HG03469 (cell line): ENCODE data around the gene TMEM108.
A peak's percentile ranks its signal among the peaks of the same experiment; 100 is the strongest.

Experiments used
- ATAC-seq: cut with Tn5 transposase; IDR thresholded peaks from one replicate; pipeline ENCODE4 v1.9.1; 2021; ENCODE audit warnings: mild to moderate bottlenecking, moderate library complexity, moderate number of reproducible peaks; ENCODE audit not compliant: unreplicated experiment

The TMEM108 gene

DNA sequence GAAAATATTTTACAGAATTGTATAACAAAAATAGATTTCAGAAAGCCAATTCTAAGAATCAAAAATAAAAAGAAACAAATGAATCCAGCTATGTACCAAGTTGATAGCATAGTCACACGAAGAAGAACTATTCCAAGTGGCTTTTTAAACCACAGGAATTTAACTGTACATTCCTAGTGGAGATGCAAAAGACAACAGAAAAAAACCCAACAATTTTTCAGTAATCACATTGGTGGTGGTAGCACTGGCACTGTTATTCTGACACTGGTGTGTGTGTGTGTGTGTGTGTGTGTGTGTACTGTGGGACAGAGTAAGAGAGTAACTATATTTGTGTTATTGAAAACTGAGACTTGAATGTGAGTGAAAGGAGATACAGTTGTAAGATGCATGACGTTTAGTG, 370.8 kb downstream of the TMEM108 start:
- no peak for ATAC-seq

DNA sequence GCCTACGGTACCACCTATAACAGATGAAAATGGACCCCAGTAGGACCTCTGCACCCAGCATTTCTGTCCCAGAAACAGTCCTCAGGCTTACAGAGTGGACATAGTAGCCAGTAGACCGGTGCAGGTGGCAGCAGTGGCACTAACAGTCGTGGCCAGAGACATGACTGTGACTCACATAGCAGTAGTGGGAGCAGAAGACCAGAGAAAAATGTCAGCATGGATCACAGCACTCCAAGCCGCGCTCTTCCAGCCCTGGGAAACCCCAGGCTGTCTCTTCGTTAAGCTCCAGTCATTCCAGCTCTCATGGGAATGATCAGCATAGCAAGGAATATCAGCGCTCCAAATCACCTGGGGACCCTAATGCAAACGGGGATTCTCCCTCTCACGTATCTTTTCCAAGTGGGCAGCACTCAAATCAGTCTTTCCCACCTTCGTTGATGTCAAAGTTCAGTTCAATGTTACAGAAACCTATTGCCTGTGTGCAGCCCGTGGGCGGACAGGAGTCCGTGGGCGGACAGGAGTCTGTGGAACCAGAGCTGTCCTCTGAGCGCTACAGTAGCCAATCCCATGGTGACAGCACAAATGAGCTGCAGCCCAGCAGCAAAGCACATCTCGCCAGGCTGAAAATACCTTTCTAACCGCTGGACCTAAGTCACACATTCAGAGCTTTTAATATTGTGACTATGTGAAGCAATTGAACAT, 372.2 kb downstream of the TMEM108 start:
- ATAC-seq = no peak

DNA sequence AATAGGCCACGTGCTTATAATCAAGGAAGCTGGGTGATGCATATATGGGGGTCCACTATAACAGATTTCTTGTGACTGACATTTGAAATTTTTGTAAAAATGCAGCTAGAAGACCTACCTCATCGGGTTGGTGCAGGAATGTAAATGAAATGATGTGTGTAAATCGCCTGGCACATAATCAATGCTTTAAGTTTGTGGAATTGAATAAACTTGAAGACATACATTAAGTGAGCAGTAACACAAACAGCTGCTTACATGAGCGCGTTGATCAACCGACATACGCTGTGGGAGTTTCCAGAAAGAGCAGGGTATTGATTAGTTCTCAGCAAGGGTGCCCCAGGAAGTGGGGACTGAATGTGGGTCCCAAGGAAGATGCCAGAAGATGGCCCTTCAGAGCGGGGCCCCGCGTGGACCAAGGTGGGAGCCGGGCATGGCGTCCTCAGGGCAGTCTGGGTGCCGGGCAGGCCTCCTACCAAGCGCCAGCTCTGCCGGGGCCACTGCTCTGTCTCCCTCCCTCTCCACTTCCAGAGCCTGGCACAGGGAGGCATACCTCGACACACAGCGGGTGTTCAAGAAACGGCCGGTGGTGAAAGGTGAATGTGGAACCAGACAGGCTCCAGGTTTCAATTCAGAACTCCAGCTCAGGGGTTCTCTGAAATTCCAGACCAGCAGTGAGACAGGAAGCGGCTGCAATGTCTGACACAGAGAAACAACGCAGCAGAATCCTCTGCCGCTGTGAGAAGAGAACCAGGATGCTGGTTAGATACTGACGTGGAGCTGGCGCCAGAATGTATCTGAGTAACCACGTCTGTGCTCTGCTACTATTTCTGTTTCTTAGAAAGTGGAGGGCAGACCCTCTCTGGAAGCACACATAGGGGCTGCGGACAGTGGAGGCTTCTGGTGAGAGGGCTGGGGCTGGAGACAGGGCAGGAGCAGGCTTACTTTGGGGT, 374.3 kb downstream of the TMEM108 start:
- ATAC-seq = no peak

DNA sequence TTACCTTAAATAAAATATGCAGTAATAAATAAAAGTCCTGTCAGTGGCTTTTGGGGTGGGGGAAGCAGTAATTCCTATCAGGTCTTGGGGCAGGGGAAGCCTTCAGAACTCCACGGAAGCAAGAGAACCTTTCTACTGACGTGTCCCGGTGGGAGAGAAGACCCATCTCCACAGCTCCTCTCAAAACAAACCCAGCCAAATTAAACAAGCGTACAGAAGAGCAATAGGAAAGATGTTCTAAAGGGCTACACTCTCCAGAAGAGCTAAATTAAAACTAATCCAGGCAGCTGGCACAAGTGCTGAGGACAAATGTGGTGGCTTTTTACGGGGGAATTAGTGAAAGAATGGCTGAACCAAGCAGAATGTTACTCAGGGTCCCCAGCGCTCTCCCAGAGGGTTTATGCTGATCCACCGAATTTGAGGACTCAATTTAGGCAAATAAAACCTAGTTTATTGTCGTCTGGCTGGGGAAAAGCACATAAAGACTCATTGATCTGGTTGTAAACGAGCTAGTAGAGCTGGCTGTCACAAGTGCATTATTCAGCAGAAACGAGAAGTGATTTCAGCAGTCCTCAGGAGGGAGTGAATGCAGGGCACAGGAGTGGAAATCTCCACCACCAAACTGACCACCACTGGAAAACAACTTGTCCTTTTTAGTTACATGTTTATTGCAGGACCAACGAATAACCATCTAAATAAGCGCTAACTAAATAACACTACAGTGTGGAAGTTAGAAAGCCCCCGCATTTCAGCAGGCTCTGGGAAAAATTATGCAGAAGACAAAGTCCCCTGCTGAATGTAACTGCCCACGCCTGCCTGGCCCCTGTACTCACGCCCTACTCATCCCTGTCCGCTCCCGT, 375.2 kb downstream of the TMEM108 start:
- ATAC-seq = no peak

DNA sequence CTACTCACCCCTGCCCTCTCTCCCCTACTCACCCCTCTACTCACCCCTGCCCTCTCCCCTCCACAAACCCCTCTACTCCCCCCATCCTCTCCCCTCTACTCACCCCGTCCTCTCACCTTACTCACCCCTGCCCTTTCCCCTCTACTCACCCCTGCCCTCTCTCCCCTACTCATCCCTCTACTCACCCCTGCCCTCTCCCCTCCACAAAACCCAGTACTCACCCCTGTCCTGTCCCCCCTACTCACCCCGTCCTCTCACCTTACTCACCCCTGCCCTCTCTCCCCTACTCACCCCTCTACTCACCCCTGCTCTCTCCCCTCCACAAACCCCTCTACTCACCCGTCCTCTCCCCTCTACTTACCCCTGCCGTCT, 375.8 kb downstream of the TMEM108 start:
- ATAC-seq = no peak

- ATAC-seq = no peak
Measured at GRCh38 chr3:133418361-133418760, 380.2 kb downstream of the TMEM108 start.

DNA sequence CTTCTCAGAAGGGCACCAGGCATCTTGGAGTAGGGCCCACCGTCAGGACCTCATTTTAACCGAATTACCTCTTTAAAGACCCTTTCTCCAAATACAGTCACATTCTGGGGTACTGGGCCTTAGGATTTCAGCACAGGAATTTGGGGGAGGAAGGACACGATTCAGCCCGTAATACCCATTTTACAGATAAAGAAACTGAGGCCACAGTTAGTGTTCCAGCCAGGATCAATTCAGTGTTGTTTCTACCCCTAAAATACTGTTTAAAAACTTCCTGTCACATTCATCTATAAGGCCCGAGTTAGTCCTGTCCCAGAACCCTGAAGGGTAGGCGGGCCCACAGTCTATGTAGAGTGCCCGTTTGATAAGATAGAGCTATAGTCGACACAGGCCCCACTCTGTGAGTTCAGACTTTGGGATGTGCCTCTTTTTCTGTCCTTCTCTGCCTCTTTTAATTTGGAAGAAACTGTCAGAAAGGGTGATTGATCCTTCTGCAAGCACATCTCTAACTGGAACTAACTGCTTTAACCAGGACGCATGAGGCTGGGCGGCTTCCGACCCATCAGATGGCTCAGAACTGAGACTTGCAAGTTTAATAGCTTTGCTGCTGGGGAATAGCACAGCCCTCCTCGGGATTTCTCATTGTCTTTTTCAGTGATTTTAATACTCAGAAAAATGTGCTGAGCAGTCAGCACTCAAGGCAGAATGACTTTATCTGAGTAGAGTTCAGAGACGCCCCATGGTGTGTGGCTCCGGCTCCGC, 381.1 kb downstream of the TMEM108 start:
- no peak for ATAC-seq

- no peak for ATAC-seq
Measured at GRCh38 chr3:133424937-133425869, 387.0 kb downstream of the TMEM108 start.

- ATAC-seq = no peak
Measured at GRCh38 chr3:133425898-133426297, 387.7 kb downstream of the TMEM108 start.

DNA sequence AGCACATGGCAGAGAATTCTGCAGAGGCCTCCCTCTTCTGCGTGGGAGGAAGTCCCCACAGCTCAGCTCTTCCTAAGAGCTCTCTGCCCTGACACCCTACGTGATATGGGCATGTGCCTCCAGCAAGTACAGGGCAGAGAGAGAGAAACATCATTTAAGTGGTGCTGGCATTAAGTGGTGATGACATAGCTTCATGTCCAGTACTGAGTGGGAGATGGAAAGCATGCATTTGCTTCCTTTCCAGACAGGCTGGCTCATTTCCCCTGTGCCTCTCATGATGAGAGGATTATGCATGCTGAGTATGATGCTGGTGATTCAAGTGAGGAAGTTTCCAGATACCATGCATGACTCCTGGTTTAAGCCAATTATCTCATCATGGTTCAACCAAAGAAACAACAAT, 388.5 kb downstream of the TMEM108 start:
- no peak for ATAC-seq

- ATAC-seq = no peak
Measured at GRCh38 chr3:133428552-133428951, 390.4 kb downstream of the TMEM108 start.

DNA sequence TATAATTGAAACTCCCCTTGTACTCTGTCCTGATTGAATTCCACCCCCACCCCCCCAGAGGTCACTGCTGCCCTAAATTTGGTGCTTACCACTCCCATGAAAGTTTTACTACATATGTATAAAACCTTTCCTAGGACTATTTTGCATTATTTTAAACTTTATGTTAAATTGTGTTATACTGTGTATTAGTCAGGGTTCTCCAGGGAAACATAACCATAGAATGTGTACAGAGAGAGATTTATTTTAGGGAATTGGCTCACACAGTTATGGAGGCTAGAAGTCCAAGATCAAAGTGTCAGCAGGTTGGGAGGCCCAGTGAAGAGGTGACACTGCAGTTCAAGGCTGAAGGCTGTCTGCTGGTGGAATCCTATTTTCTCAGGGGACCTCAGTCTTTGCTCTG, 390.9 kb downstream of the TMEM108 start:
- ATAC-seq = no peak

DNA sequence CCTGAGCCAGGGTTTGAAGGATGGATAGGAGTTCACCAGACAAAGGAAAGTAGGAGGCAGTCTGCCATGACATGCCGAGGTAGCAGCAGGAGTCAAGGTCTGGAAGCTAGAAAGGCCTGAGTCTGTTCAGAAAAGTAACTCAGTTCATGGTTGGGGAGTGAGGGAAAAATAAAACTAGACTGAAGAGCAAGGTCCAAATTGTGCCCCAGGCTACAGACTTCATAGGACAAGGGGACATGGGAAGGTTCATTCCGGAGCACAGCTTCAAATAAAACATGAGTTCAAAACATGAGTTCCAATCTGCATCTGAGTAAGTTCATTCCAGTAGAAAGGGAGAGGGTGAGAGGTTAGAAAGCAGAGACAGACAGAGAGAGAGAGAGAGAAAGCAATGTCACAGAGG, 401.4 kb downstream of the TMEM108 start:
- no peak for ATAC-seq

- no peak for ATAC-seq
Measured at GRCh38 chr3:133440652-133441051, 402.5 kb downstream of the TMEM108 start.

DNA sequence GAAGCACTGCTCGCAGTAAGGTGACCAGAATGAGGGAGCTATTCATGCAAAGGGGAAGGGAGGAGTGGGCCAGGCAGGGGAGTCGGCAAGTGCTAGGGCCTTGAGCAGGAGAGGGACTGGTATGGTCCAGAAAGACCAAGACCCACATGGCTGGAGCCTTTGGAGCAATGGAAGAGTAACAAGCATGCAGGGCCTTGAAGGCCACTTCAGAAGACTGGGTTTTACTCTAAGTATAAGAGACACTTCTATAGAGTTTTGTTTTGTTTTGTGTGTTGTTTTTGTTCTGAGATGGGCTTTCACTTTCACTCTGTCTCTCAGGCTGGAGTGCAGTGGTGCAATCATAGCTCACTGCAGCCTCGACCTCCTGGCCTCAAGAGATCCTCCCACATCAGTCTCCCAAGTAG, 403.7 kb downstream of the TMEM108 start:
- peak; percentile 33 for ATAC-seq

DNA sequence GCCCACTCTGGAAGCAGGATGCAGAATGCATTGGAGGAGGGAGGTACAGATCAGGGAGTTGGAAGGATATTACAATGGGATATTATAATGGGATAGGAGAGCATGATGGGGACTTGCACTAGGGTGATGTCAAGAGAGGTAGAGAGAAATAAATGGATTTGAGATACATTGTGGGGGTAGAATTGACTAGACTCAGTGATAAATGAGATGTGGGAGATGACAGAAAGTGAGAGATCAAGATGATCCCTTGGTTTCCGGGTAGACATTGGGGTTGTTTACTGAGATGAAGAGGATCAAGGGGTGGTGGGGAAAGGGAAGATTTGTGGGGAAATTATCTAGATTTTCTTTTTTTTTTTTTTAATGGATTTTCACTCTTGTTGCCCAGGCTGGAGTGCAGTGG, 404.3 kb downstream of the TMEM108 start:
- no peak for ATAC-seq

DNA sequence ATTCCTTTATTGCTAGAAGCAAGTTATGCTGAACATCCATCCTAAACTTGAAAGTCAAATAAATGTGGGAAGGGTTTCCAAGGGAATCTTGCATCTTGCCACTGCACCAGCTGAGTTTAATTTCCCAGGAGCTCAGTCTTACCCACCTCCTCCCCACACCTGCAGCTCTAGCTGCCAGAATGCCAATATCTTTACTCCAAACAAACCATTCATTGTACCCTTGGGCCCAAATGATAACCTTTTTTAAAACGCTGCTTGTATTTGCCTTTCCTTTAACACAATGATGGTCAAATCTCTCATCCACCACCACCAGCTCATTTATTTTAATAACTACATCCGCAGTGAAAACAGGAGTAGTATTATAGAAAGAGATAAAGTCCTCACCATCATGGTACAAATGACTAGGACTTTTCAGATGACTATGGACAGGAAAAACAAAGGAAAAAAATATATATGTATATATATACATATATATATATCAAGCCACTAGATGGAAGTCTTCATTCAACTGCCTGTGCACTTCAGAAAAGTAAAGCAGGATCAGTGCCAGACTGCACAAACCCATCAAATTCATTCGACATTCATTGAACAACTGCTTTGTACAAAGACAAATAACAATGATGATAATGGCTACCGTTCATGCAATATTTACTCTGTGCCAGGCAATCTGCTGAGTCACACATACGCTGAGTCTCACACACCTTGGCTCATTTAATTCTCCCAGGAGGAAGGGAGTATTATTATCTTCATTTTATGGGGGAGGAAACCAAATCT, 405.6 kb downstream of the TMEM108 start:
- no peak for ATAC-seq

GRCh38 chr3:133444423-133444774, 406.2 kb downstream of the TMEM108 start:
- no peak for ATAC-seq

DNA sequence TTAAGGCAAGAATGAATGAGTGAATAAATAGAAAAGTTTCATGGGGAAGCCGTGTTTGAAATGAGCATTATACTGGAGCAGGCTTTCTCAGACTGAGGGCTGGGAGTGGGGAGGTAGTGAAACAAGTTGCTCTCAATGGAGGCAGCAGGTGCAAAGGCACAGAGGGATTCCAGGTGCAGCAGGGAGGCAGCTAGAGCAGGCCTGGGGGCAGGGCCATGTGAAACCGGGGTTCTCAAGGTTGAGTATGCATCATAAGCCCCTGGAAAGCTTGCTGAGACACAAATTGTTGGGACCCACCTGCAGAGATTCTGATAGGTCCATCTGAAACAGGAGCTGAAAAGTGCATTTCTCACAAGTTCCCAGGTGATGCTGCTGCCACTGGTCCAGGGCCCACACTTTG, 406.9 kb downstream of the TMEM108 start:
- ATAC-seq = no peak
